A673 (cell line): ENCODE data around the gene ZNF681.

Experiments
- CTCF ChIP-seq: fragments of 300-800, 200-600 bp; sonication (generic); conservative IDR thresholded peaks from 2 replicates; pipeline ENCODE4 v1.5.1; 2017; ENCODE audit warnings: low read depth, mild to moderate bottlenecking, antibody characterized with exemption, low read length, moderate library complexity, mixed read lengths
- EZH2 ChIP-seq: fragments of 200-600 bp; sonication (generic); IDR thresholded peaks from 2 replicates; pipeline ENCODE4 v1.6.1; 2017; ENCODE audit warnings: borderline replicate concordance, low read depth, mild to moderate bottlenecking, mixed read lengths, antibody characterized with exemption, low read length; ENCODE audit not compliant: poor library complexity, severe bottlenecking

- TF ChIP-seq CTCF (no peak), EZH2 (no peak)
Observed at GRCh38 chr19:23801803-23802202, 43.1 kb upstream of the ZNF681 start.
